Measurements from ENCODE around the gene HTR2A. TPM values are rescaled to one million over a fixed set of nuclear protein-coding genes. Genes with fewer than 3 reads are reported as not detected.

The HTR2A gene
- total RNA-seq, 3 donors from 2014 or later, result 0.09 to 0.58 (median 0.54) TPM

DNA sequence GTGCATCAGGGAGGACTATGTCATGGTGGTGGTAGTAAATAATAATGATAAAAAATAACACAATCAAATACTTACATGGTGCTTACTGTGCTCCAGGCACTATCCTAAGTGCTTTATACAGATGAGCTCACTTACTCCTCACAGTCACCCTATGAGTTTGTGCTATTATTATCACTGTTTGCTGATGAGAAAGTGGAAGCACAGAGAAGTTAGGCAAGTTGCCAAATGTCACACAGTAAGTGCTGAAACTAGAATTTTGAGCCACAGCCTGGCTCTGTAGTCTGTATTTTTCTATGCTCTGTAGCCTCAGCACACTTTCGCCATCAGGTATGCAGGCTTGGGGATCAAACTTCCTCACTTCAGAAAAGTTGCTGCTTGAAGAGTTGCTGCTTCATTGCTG, 46.6 kb downstream of the HTR2A start:
- DNase-seq, result no peak
- ATAC-seq, result no peak
- no peak overlapping the region for H3K4me3 ChIP-seq

DNA sequence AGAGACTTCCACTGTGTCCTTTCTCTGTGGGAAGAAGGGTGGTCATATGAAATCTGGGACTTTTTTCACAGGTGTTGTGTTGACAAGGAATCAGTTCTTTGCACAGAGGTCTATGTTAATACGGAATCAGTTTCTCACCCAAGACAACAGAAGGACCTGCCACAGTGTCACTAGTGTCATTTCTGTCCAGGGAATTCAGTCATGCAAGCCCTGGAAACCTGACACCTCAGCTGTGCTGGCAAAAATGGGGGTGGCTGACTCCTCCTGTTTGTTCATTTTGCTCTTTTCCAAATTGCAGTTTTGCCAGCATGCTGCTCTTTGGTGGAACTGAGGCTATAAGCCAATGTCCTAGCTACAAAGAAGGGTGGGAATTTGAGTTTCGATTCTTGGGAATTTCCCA, 50.1 kb downstream of the HTR2A start:
- H3K4me3 ChIP-seq, result no peak overlapping the region
- ATAC-seq (no peak), DNase-seq (no peak)
- no peak for TF ChIP-seq CTCF (IDR thresholded peaks at IDR 0.05)
- intact Hi-C loops (cut with DNase I, micrococcal nuclease), result no loop called here
- no peaks in the 10 kb centered on the region for H3K9me3 ChIP-seq
- no peaks in the 10 kb centered on the region for H3K4me1 ChIP-seq (ENCODE audit: low read depth)
- H3K36me3 ChIP-seq (ENCODE audit: low read depth), result no peaks in the 10 kb centered on the region

More for the DNA sequence above, 46.6 kb downstream of the HTR2A start:
- Histone ChIP-seq H3K9me3 (no peaks in the 10 kb centered on the region), H3K36me3 (ENCODE audit: low read depth) (no peaks in the 10 kb centered on the region), H3K4me1 (ENCODE audit: low read depth) (no peaks in the 10 kb centered on the region)
- intact Hi-C loops (cut with DNase I, micrococcal nuclease), result no loop called here
- no peak for TF ChIP-seq CTCF (IDR thresholded peaks at IDR 0.05)

DNA sequence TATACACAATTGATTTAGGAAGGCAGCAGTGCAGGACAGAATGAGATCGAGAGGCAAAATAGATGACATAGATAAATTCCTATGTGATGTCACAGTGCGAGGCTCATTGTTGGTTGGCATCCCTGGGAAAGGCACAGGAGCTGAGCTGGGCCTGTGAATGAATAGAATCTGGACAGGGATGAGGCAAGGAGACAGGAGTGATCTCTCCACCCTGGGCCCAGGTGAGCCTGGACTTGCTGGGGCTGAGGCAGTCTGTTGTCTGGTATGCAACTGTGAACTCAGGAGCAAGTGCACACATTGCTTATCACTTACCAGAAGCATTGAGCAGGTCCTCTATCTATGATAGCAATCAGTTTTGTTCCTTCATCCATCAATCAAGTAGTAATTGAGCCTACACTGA, 51.7 kb downstream of the HTR2A start:
- TF ChIP-seq CTCF (IDR thresholded peaks at IDR 0.05), result no peak
- no peaks in the 10 kb centered on the region for H3K4me1 ChIP-seq (ENCODE audit: low read depth)
- intact Hi-C loops (cut with DNase I, micrococcal nuclease), result no loop called here
- H3K9me3 ChIP-seq, result no peaks in the 10 kb centered on the region
- ATAC-seq, result no peak
- DNase-seq, result no peak
- no peaks in the 10 kb centered on the region for H3K36me3 ChIP-seq (ENCODE audit: low read depth)
- H3K4me3 ChIP-seq, result no peak overlapping the region

- Histone ChIP-seq H3K36me3 (ENCODE audit: low read depth) (no peaks in the 10 kb centered on the region), H3K4me1 (ENCODE audit: low read depth) (no peaks in the 10 kb centered on the region), H3K9me3 (no peaks in the 10 kb centered on the region), H3K4me3 (no peak overlapping the region)
- intact Hi-C loops (cut with DNase I, micrococcal nuclease), result no loop called here
- ATAC-seq (no peak), DNase-seq (no peak)
- TF ChIP-seq CTCF (IDR thresholded peaks at IDR 0.05), result no peak
Measured at GRCh38 chr13:46844431-46844830, 52.4 kb downstream of the HTR2A start.

GRCh38 chr13:46839399-46839798, 57.5 kb downstream of the HTR2A start:
- no peaks in the 10 kb centered on the region for H3K4me1 ChIP-seq (ENCODE audit: low read depth)
- no peak for TF ChIP-seq CTCF (IDR thresholded peaks at IDR 0.05)
- H3K9me3 ChIP-seq, result no peaks in the 10 kb centered on the region
- H3K36me3 ChIP-seq (ENCODE audit: low read depth), result no peaks in the 10 kb centered on the region
- DNase-seq (no peak), ATAC-seq (no peak)
- no peak overlapping the region for H3K4me3 ChIP-seq
- intact Hi-C loops (cut with DNase I, micrococcal nuclease), result no loop called here

- ATAC-seq (no peak), DNase-seq (no peak)
- H3K9me3 ChIP-seq, result no peaks in the 10 kb centered on the region
- no peak overlapping the region for H3K4me3 ChIP-seq
- intact Hi-C loops (cut with DNase I, micrococcal nuclease), result loop anchor here in 1 of 2 donors (5.0 kb wide), 1 partner anchor 938 kb away; no protein-coding TSS in a partner anchor
- TF ChIP-seq CTCF (IDR thresholded peaks at IDR 0.05), result no peak
- no peaks in the 10 kb centered on the region for H3K36me3 ChIP-seq (ENCODE audit: low read depth)
- no peaks in the 10 kb centered on the region for H3K4me1 ChIP-seq (ENCODE audit: low read depth)
Measured at GRCh38 chr13:46834657-46835056, 62.2 kb downstream of the HTR2A start.
